Endothelial cell (in vitro differentiated cells): Measurements from ENCODE around the gene LNX2. TPM values are rescaled to one million over a fixed set of nuclear protein-coding genes. Genes with fewer than 3 reads are reported as not detected.

Source experiments
- DNase-seq: peaks from one replicate; pipeline ENCODE4 v3.0.0; 2021; ENCODE audit warnings: low spot score
- H3K27ac Mint-ChIP-seq: one replicate; pipeline ENCODE4 v1.8.0; 2021; ENCODE audit warnings: mixed read lengths, inconsistent platforms; ENCODE audit not compliant: unreplicated experiment
- H3K27me3 Mint-ChIP-seq: one replicate; pipeline ENCODE4 v1.8.0; 2021; ENCODE audit warnings: mild to moderate bottlenecking, moderate library complexity, mixed read lengths, inconsistent platforms; ENCODE audit not compliant: unreplicated experiment
- H3K36me3 Mint-ChIP-seq: one replicate; pipeline ENCODE4 v1.8.0; 2021; ENCODE audit warnings: mild to moderate bottlenecking, low read depth, mixed read lengths, inconsistent platforms; ENCODE audit not compliant: unreplicated experiment
- H3K4me1 Mint-ChIP-seq: one replicate; pipeline ENCODE4 v1.8.0; 2021; ENCODE audit warnings: mild to moderate bottlenecking, mixed read lengths, inconsistent platforms; ENCODE audit not compliant: unreplicated experiment
- H3K4me3 Mint-ChIP-seq: one replicate; pipeline ENCODE4 v1.8.0; 2021; ENCODE audit warnings: mild to moderate bottlenecking, mixed read lengths, inconsistent platforms; ENCODE audit not compliant: unreplicated experiment
- H3K9me3 Mint-ChIP-seq: one replicate; pipeline ENCODE4 v1.8.0; 2021; ENCODE audit warnings: mixed read lengths, inconsistent platforms; ENCODE audit not compliant: unreplicated experiment
- CTCF ChIP-seq: fragments of 200-600 bp; sonication (generic); IDR thresholded peaks from one replicate; pipeline ENCODE4 v1.5.0; 2021; ENCODE audit warnings: antibody characterized with exemption; ENCODE audit not compliant: unreplicated experiment
- total RNA-seq: library from RNA; stranded (reverse); fragmentation: NEBNext Ultra II Directional; extraction: Animal tissue kit (Norgen Biotek cat#: 25700); gene quantifications from one replicate; pipeline ENCODE4 v1.2.1, GENCODE V29; 2021; ENCODE audit not compliant: unreplicated experiment

The LNX2 gene
- total RNA-seq, 1 donor from 2014 or later, result 14.0 TPM

- no peak for TF ChIP-seq CTCF
- Mint-ChIP-seq H3K9me3 (no peaks in the 10 kb centered on the region), H3K27me3 (peaks cover 2% of the 10 kb centered on the region), H3K36me3 (no peaks in the 10 kb centered on the region), H3K4me3 (no peak overlapping the region), H3K4me1 (no peaks in the 10 kb centered on the region), H3K27ac (no peak overlapping the region)
- DNase-seq, result no peak
Observed at GRCh38 chr13:27663947-27664346, 43.6 kb upstream of the LNX2 start.

- H3K4me3 Mint-ChIP-seq, result no peak overlapping the region
- H3K27ac Mint-ChIP-seq, result no peak overlapping the region
- peaks cover 2% of the 10 kb centered on the region for H3K27me3 Mint-ChIP-seq
- H3K9me3 Mint-ChIP-seq, result no peaks in the 10 kb centered on the region
- DNase-seq, result no peak
- no peaks in the 10 kb centered on the region for H3K4me1 Mint-ChIP-seq
- no peak for TF ChIP-seq CTCF
- H3K36me3 Mint-ChIP-seq, result no peaks in the 10 kb centered on the region
Observed at GRCh38 chr13:27662738-27663470, 42.6 kb upstream of the LNX2 start.

- H3K4me3 Mint-ChIP-seq, result no peak overlapping the region
- no peak for DNase-seq
- H3K9me3 Mint-ChIP-seq, result no peaks in the 10 kb centered on the region
- H3K4me1 Mint-ChIP-seq, result no peaks in the 10 kb centered on the region
- no peak for TF ChIP-seq CTCF
- no peak overlapping the region for H3K27ac Mint-ChIP-seq
- H3K27me3 Mint-ChIP-seq, result no peaks in the 10 kb centered on the region
- no peaks in the 10 kb centered on the region for H3K36me3 Mint-ChIP-seq
Observed at GRCh38 chr13:27661017-27661416, 40.7 kb upstream of the LNX2 start.

GRCh38 chr13:27660511-27660910 lies 40.2 kb upstream of the LNX2 start:
- Mint-ChIP-seq H3K4me1 (peaks cover 2% of the 10 kb centered on the region), H3K36me3 (no peaks in the 10 kb centered on the region), H3K27me3 (no peaks in the 10 kb centered on the region), H3K9me3 (no peaks in the 10 kb centered on the region), H3K4me3 (no peak overlapping the region), H3K27ac (no peak overlapping the region)
- no peak for DNase-seq
- TF ChIP-seq CTCF, result no peak

- Mint-ChIP-seq H3K36me3 (no peaks in the 10 kb centered on the region), H3K27ac (no peak overlapping the region), H3K4me3 (no peak overlapping the region), H3K4me1 (peaks cover 5% of the 10 kb centered on the region), H3K27me3 (no peaks in the 10 kb centered on the region), H3K9me3 (no peaks in the 10 kb centered on the region)
- DNase-seq, result no peak
- no peak for TF ChIP-seq CTCF
Observed at GRCh38 chr13:27659145-27659865, 39.0 kb upstream of the LNX2 start.
